Prostate gland (tissue), 2 donors: ENCODE measurements around the gene ACTL8.

Source experiments
- POLR2A ChIP-seq: fragments of 450-650 bp; IDR thresholded peaks from one replicate; pipeline ENCODE4 v1.6.1; 2016; ENCODE audit warnings: antibody characterized with exemption, mild to moderate bottlenecking
- POLR2AphosphoS5 ChIP-seq: sonication (generic); formaldehyde crosslinking; IDR thresholded peaks from one replicate; pipeline ENCODE4 v1.6.1; 2017; ENCODE audit warnings: antibody characterized with exemption
- TF ChIP-seq, protein P1 (sequence below), 4 experiments: fragments of 200-600 bp in 2 of 4; fragments of 450-650 bp in 2 of 4; sonication (generic) in 2 of 4; IDR thresholded peaks; 1 replicate in 3 of 4; 2 replicates in 1 of 4; pipeline ENCODE4 v1.5.1; 2016 to 2019; ENCODE audit warnings: antibody characterized with exemption in 4 of 4, mild to moderate bottlenecking in 2 of 4, moderate library complexity in 2 of 4

- TF ChIP-seq, protein P1, sequence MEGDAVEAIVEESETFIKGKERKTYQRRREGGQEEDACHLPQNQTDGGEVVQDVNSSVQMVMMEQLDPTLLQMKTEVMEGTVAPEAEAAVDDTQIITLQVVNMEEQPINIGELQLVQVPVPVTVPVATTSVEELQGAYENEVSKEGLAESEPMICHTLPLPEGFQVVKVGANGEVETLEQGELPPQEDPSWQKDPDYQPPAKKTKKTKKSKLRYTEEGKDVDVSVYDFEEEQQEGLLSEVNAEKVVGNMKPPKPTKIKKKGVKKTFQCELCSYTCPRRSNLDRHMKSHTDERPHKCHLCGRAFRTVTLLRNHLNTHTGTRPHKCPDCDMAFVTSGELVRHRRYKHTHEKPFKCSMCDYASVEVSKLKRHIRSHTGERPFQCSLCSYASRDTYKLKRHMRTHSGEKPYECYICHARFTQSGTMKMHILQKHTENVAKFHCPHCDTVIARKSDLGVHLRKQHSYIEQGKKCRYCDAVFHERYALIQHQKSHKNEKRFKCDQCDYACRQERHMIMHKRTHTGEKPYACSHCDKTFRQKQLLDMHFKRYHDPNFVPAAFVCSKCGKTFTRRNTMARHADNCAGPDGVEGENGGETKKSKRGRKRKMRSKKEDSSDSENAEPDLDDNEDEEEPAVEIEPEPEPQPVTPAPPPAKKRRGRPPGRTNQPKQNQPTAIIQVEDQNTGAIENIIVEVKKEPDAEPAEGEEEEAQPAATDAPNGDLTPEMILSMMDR (IDR thresholded peaks at IDR 0.05), result no peak
- TF ChIP-seq POLR2A (no peak), POLR2AphosphoS5 (no peak)
These were observed 12.6 kb upstream of the ACTL8 start for GRCh38 chr1:17742583-17742982.
